ENCODE results near the gene NISCH. TPM values are rescaled to one million over a fixed set of nuclear protein-coding genes. Genes with fewer than 3 reads are reported as not detected.

Gene NISCH
- total and polyA plus RNA-seq, 2 of the 8 experiments (the other 6 are each of a cell fraction or from before 2014, with no cell fraction given) = 71.2 to 71.9 TPM

GRCh38 chr3:52430416-52430810 lies 25.0 kb upstream of the NISCH start:
- ChIA-PET POLR2A (ENCODE audit: partially characterized antibody) (interaction anchor here (10.5 kb wide), 1 partner anchor 16 kb away, joined by 112 read pairs; the partner anchor contains the start of gene SEMA3G), CTCF (ENCODE audit: partially characterized antibody) (interaction anchor here (1.3 to 4.4 kb wide), 5 partner anchors 10 to 45 kb away, joined by 3 to 22 read pairs (median 9); no protein-coding TSS in a partner anchor)
- Histone ChIP-seq H3K27me3 (replicated peaks in 1 of 4; ENCODE audit: control insufficient read depth in 3 of 4, extremely low read depth in 1 of 4, insufficient read depth in 3 of 4, low read length in 3 of 4) (no peaks in the 10 kb centered on the region), H3K27ac (ENCODE audit: low read depth, low read length) (no peak overlapping the region), H2AFZ (ENCODE audit: low read length) (no peak overlapping the region), H2BK20ac (ENCODE audit: low read length) (no peak overlapping the region), H2BK12ac (ENCODE audit: low read depth, low read length) (no peak overlapping the region), H4K8ac (ENCODE audit: extremely low read depth, insufficient read depth, low read length) (no peak overlapping the region), H3K79me1 (ENCODE audit: low read depth, low read length) (no peaks in the 10 kb centered on the region), H3K9ac (replicated peaks in 1 of 4; ENCODE audit: extremely low read depth in 1 of 4, low read depth in 3 of 4, low read length in 3 of 4) (no peak overlapping the region), H4K5ac (ENCODE audit: insufficient read length, low read depth, low read length) (no peak overlapping the region), H2BK15ac (ENCODE audit: low read length) (no peak overlapping the region), H3K79me2 (ENCODE audit: control insufficient read depth in 1 of 2, insufficient read depth in 2 of 2, low read length in 2 of 2) (no peaks in the 10 kb centered on the region), H3K23ac (ENCODE audit: insufficient read length) (no peak overlapping the region), H4K91ac (replicated peaks; ENCODE audit: insufficient read length, low read length) (no peak overlapping the region), H3K4me2 (ENCODE audit: insufficient read depth in 1 of 2, low read depth in 2 of 2, low read length in 2 of 2) (no peak overlapping the region), H3K4ac (replicated peaks; ENCODE audit: insufficient read length, low read depth, low read length) (no peak overlapping the region), H4K20me1 (replicated peaks in 1 of 2; ENCODE audit: control insufficient read depth in 1 of 2, insufficient read depth in 2 of 2, low read length in 2 of 2) (no peaks in the 10 kb centered on the region), H3K4me1 (replicated peaks in 1 of 4; ENCODE audit: control insufficient read depth in 3 of 4, insufficient read depth in 4 of 4, low read length in 3 of 4) (no peaks in the 10 kb centered on the region; a peak in 1 of 7 replicates), H3K18ac (ENCODE audit: extremely low read depth, low read length) (no peak overlapping the region), H3K56ac (replicated peaks; ENCODE audit: insufficient read length, low read depth, low read length) (no peak overlapping the region), H2BK120ac (replicated peaks; ENCODE audit: low read depth, low read length) (no peak overlapping the region), H3K9me3 (ENCODE audit: insufficient read depth in 2 of 2, low read depth in 1 of 2, low read length in 1 of 2) (no peaks in the 10 kb centered on the region), H3K23me2 (ENCODE audit: low read depth, low read length) (no peaks in the 10 kb centered on the region), H3K4me3 (ENCODE audit: extremely low read depth in 1 of 4, insufficient read depth in 2 of 4, low read depth in 3 of 4, low read length in 4 of 4) (no peak overlapping the region), H2BK5ac (ENCODE audit: low read depth, low read length) (no peak overlapping the region), H2AK5ac (ENCODE audit: low read depth, low read length) (no peak overlapping the region), H3K36me3 (ENCODE audit: control insufficient read depth in 2 of 4, insufficient read depth in 4 of 4, low read length in 3 of 4) (no peaks in the 10 kb centered on the region), H3K14ac (ENCODE audit: insufficient read length) (no peak overlapping the region)
- 94% methylated on average over 9 of the region's 9 CpGs; no CpG with 5 or more reads in 1 of the 2 experiments for WGBS, 2 experiments (ENCODE audit: extremely low coverage in 1 of 2, insufficient coverage in 1 of 2, insufficient read length in 1 of 2, insufficient replicate concordance in 2 of 2, low coverage in 1 of 2, low lambda C conversion rate in 2 of 2, missing lambda C conversion rate in 1 of 2)
- no peak for DNase-seq (ENCODE audit: low read depth in 1 of 2, low spot score in 2 of 2)
- no peak for FAIRE-seq
- no peak for TF ChIP-seq RNF2 (IDR thresholded peaks at IDR 0.05; ENCODE audit: borderline replicate concordance, low read depth, low read length, missing control alignments, poor library complexity, severe bottlenecking)
- no peak for TF ChIP-seq CHD1 (IDR thresholded peaks at IDR 0.05; ENCODE audit: low read depth, low read length)
- TF ChIP-seq RAD21 (IDR thresholded peaks at IDR 0.05 in 1 of 2, conservative IDR thresholded peaks at IDR 0.05 in 1 of 2; ENCODE audit: low read depth in 2 of 2, low read length in 2 of 2) = no peak
- TF ChIP-seq MAFK (IDR thresholded peaks at IDR 0.05; ENCODE audit: low read depth, low read length) = no peak
- TF ChIP-seq CHD2 (IDR thresholded peaks at IDR 0.05; ENCODE audit: low read length) = no peak

Data from H1 (cell line).